Smooth muscle cell of the brain vasculature (primary cell): ENCODE measurements around the gene SCCPDH.
"Not testable (repeated sequence)": the region's sequence is repeated elsewhere in the genome, so short reads cannot be mapped to it uniquely, and the experiment has no call there.

ENCODE experiments used
- DNase-seq: peaks from one replicate; pipeline ENCODE4 v3.0.0-alpha.2; 2012; ENCODE audit warnings: low read depth, low spot score

The SCCPDH gene

DNA sequence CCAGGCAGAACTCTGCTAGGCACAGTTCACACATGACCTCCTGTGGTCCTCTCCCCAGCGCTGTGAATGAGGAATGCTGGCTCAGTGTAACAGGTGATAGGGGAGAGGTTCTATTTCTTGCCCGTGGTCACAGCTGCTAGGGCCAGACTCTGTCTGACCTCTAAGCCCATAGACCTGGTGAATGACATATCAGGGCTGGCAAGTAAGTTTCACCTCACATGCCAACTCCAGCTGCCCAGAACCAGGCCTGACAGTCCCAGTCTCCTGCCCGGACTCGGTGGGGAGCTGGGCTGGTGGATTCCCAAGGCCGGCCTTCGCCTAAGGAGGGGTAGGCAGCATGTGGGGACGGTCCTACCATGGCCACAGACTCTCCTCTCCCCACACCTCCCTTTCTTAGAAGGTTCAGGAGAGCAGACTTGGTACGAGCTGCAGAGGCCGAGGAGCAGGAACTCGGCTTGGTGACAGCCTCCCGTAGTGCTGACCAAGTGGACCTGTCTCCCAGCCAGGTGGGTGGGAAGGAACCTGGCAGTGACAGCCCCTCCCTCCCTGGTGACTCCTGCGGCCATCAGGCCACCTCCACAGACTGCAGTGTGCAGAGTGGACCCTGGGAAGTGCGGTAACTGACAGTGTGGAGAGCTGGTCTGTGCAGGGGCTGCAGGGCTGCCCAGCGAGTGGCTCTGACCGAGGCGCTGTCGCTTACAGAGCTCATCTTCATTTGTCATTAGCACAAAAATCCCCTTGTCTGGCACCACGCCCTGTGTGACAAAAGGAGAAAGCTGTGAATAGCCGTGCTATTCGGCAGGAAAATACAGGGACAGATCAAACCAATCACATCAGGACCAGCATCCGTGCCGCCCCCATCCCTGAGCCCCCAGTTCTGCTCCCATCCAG, 74.6 kb downstream of the SCCPDH start:
- no peak for DNase-seq

DNA sequence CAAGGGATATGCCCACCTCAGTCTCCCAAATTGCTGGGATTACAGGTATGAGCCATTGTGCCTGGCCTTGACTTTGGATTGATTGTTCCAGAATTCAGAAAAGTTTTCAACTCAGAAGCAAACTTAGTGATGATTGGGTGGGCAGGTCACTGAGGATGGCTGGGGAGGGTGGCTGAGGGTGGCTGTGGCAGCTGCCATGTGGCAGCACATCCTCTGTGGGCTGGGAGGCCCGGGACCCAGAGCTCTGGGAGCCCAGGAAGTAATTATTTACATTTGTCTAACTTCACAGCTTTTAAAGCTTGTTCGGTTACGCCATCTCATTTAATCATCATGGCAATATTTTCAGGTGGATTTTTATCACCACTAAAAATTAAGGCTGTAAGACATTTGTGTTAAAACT, 76.1 kb downstream of the SCCPDH start:
- DNase-seq, result no peak

DNA sequence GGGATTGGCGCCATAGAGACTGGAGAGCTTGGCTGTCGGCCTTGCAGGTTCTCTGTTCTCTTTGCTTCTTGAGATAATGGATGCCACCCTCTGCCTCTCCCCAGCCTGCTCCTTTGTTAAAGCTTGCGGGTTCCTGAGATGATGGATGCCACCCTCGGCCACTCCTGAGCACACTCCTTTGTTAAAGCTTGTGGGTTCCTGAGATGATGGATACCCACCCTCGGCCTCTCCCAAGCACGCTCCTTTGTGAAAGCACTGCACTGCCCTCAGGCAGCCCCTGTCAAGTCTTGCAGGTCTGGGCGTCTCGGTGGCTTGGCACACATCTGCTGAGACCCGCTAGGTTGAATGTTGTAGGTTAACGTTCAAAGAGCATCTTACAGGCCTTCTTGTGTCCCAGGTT, 76.5 kb downstream of the SCCPDH start:
- DNase-seq, result no peak

DNA sequence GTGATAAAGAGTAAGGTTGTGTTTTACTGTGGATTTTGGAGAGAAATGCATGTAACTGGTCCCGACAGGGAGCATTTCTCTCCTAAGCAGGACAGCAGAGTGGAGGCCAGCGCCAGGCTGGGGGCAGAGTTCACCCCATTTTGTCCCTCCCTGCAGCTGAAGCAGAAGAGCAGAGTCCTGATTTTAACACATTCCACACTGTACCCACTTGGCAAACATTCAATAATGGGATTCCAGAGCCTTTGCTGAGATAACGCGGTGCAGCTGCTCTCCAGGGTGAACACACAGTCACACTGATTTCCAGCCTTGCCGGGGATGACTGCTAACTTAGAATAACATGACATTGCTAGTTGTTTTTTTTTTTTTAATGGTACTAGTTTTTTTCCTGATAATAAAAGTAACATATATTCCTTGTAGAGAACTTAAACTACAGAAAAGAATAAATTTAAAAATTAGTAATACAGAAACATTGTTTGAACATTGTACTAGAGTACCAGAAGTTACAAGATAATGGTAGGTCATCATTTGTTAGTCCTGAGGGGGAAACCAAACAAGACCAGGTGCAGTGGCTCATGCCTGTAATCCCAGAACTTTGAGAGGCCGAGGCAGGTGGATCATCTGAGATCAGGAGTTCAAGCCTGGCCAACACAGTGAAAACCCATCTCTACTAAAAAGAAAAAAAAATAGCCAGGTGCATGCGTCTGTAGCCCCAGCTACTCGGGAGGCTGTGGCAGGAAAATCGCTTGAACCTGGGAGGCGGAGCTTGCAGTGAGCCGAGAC, 77.2 kb downstream of the SCCPDH start:
- DNase-seq, result no peak

DNA sequence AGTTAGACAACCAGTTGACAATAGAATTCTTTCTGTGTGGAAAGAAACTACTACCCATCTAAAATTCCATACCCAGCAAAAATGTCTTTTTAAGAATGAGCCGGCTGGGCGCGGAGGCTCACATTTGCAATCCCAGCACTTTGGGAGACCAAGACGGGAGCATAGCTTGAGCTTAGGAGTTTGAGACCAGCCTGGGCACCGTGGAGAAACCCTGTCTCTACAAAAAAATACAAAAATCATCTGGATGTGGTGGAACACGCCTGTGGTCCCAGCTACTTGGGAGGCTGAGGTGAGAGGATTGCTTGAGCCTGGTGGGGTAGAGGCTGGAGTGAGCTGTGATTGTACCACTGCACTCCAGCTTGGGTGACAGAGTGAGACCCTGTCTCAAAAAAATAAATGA, 79.2 kb downstream of the SCCPDH start:
- no peak for DNase-seq

DNA sequence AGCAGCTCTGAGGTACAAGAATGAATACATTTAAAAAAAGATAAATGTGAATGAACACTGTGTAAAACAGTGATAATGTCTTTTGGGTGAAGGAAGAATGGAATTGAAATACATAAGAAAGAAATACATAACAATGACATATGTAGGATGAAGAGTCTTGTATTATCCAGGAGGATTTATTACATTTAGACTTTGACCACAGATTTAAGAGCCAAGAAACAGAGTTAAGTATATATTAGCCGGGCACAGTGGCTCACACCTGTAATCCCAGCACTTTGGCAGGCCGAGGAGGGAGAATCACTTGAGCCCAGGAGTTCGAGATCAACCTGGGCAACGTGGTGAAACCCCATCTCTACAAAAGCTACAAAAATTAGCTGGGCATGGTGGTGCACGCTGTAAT, 79.7 kb downstream of the SCCPDH start:
- no peak for DNase-seq

DNA sequence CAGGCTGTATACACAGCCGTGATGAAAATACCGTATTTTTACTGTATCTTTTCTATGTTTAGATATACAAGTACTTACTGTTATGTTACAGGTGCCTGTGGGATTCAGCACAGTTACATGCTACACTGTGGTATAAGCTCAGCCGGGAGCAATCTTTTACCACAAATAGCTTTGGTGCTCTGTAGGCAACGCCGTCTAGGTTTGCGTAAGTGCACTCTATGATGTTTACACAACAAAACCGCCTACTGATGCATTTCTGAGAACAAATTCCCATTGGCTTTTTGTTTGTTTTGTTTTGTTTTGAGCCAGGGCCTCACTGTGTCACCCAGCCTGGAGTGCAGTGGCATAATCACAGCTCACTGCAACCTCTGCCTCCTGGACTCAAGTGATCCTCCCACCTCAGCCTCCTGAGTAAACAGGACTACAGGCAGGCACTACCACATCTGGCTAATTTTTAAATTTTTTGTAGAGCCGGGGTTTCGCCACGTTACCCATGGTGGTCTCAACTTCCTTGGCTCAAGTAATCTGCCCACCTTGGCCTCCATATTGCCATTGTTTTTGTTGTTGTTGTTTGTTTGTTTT, 81.0 kb downstream of the SCCPDH start:
- DNase-seq, result no peak

DNA sequence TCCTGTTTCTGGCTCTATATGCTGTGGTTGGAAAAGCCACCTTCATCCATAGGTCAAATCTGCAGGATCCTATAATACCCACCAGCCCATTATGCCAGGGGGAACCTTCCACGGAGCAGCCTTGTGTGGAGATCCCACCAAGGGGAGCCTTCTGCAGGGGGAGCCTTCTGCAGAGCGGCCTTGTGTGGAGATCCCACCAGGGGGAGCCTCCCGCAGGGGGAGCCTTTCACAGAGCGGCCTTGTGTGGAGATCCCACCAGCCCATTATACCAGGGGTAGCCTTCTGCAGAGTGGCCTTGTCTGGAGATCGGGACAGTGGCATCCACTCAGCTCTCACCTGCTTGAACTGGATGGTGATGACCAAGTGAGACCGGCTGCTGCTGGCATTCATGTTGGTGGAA, 85.3 kb downstream of the SCCPDH start:
- no peak for DNase-seq

DNA sequence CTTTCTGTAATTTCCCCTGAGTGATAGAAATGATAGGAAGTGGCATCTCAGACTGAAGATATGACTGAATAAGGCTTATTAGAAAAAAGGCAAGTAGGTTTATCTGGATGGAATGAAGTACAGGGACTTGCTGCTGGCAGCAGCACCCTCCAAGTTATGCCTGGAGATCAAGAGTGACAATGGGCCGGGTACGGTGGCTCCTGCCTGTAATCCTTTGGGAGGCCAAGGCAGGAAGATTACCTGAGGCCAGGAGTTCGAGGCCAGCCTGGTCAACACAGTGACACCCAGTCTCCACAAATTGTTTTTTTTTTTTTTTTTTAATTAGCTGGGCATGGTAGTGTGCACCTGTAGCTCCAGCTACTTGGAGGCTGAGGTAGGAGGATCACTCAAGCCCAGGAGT, 87.8 kb downstream of the SCCPDH start:
- no peak for DNase-seq

DNA sequence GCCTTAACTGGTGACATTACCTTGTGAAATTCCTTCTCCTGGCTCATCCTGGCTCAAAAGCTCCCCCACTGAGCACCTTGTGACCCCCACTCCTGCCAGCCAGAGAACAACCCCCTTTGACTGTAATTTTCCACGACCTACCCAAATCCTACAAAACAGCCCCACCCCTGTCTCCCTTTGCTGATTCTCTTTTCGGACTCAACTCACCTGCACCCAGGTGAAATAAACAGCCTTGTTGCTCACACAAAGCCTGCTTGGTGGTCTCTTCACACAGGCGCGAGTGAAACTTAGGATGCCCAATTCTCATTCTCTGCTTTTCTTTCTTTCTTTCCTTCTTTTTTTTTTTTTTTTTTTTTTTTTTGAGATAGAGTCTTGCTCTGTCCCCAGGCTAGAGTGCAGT, 89.1 kb downstream of the SCCPDH start:
- not testable (repeated sequence) for DNase-seq

DNA sequence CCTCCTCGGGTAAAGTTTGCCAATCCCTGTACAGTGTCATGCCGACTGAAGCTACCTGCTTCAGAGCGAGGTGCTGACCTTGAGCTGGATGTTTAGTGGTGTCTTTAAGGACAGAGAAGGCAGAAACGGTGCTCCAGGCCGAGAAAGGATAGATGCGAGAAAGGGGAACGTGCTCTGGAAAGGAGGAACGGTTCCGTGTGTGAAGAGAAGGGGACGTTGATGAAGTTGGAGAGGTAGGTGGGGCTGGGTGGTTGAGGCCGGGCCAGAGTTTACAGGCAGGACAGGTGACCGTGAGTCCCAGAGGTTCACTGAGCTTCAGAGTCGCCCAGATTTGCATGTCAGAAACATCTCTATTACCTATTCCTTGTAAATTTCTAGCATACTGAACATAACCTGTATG, 90.7 kb downstream of the SCCPDH start:
- DNase-seq, result no peak

DNA sequence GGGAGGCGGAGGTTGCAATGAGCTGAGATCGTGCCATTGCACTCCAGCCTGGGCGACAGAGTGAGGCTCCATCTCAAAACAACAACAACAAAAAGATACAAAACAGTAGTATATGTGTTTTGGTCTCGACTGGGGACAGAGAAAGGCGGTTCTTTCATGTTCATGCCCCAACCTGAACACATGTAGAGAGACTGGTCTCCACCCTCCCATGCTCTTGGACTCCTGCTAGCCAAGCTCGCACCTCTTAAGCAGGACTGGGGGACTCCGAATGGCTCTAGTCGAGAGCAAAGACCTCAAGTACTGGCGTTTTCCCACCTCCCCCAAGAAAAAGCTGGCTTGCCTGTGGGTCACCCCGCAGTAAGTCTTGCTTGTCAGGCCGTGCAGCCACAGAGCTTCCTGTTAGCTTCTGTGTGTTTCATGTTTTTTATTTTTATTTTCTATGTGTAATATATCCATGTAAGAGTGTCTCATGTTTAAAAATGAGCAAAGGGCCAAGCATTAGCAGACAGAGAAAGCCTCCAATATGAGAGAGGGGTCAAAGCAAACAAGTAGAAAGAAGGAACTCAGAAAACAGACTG, 91.6 kb downstream of the SCCPDH start:
- DNase-seq, result no peak
